Choroid plexus epithelial cell (primary cell): ENCODE results near the gene ACBD3.

Source experiments
- DNase-seq: peaks from one replicate; pipeline ENCODE4 v3.0.0-alpha.2; 2010; ENCODE audit warnings: low read depth
- H3K4me3 ChIP-seq: 2 replicates; pipeline ENCODE4 v1.5.1; 2011; ENCODE audit warnings: low read depth, mild to moderate bottlenecking, control low read depth, low read length, moderate library complexity
- CTCF ChIP-seq: conservative IDR thresholded peaks from 2 replicates; pipeline ENCODE4 v1.5.1; 2011; ENCODE audit warnings: low read depth, mild to moderate bottlenecking, control low read depth, inconsistent platforms, low read length, moderate library complexity

The ACBD3 gene

GRCh38 chr1:226112626-226113025 lies 73.9 kb downstream of the ACBD3 start:
- no peak for DNase-seq
- no peak for TF ChIP-seq CTCF
- H3K4me3 ChIP-seq: no peak overlapping the region

- DNase-seq: no peak
- H3K4me3 ChIP-seq: no peak overlapping the region
- TF ChIP-seq CTCF: no peak
Observed at GRCh38 chr1:226111883-226112261, 74.7 kb downstream of the ACBD3 start.

- DNase-seq: no peak
- H3K4me3 ChIP-seq: peak overlapping the region; percentile 58
- TF ChIP-seq CTCF: no peak
Observed at GRCh38 chr1:226111098-226111882, 75.3 kb downstream of the ACBD3 start.

GRCh38 chr1:226110249-226111097 lies 76.1 kb downstream of the ACBD3 start:
- peak; percentile 63 for DNase-seq
- no peak for TF ChIP-seq CTCF
- H3K4me3 ChIP-seq: peak overlapping the region; percentile 58

GRCh38 chr1:226109829-226110248 lies 76.7 kb downstream of the ACBD3 start:
- peak; percentile 73 for DNase-seq
- TF ChIP-seq CTCF: no peak
- H3K4me3 ChIP-seq: peak overlapping the region; percentile 58

GRCh38 chr1:226108935-226109828 lies 77.4 kb downstream of the ACBD3 start:
- TF ChIP-seq CTCF: no peak
- H3K4me3 ChIP-seq: peak overlapping the region; percentile 58
- peak; percentile 79 for DNase-seq
